Glutamatergic neuron (in vitro differentiated cells): ENCODE measurements around the gene CCDC78. TPM values are rescaled to one million over a fixed set of nuclear protein-coding genes. Genes with fewer than 3 reads are reported as not detected.
"Not testable (repeated sequence)": the region's sequence is repeated elsewhere in the genome, so short reads cannot be mapped to it uniquely, and the experiment has no call there.

Experiments
- DNase-seq: peaks from one replicate; pipeline ENCODE4 v3.0.0; 2022
- H3K27ac Mint-ChIP-seq: one replicate; pipeline ENCODE4 v1.8.0; 2020; ENCODE audit warnings: mild to moderate bottlenecking, mixed read lengths, inconsistent platforms; ENCODE audit not compliant: unreplicated experiment
- H3K27me3 Mint-ChIP-seq: one replicate; pipeline ENCODE4 v1.8.0; 2020; ENCODE audit warnings: mild to moderate bottlenecking, moderate library complexity, mixed read lengths, inconsistent platforms; ENCODE audit not compliant: unreplicated experiment
- H3K36me3 Mint-ChIP-seq: one replicate; pipeline ENCODE4 v1.8.0; 2020; ENCODE audit warnings: mild to moderate bottlenecking, mixed read lengths, inconsistent platforms; ENCODE audit not compliant: unreplicated experiment
- H3K4me1 Mint-ChIP-seq: one replicate; pipeline ENCODE4 v1.8.0; 2020; ENCODE audit warnings: mild to moderate bottlenecking, low read depth, mixed read lengths, inconsistent platforms; ENCODE audit not compliant: unreplicated experiment
- H3K4me3 Mint-ChIP-seq: one replicate; pipeline ENCODE4 v1.8.0; 2020; ENCODE audit warnings: mild to moderate bottlenecking, mixed read lengths, inconsistent platforms; ENCODE audit not compliant: unreplicated experiment
- H3K9me3 Mint-ChIP-seq: one replicate; pipeline ENCODE4 v1.8.0; 2020; ENCODE audit warnings: mild to moderate bottlenecking, moderate library complexity, mixed read lengths, inconsistent platforms; ENCODE audit not compliant: unreplicated experiment
- total RNA-seq: library from RNA; stranded (reverse); fragmentation: NEBNext Ultra II Directional; extraction: Animal tissue kit (Norgen Biotek cat#: 25700); gene quantifications from one replicate; pipeline ENCODE4 v1.2.1, GENCODE V29; 2021; ENCODE audit not compliant: unreplicated experiment
- TF ChIP-seq, protein P1 (sequence below): fragments of 200-600 bp; sonication (generic); IDR thresholded peaks from one replicate; pipeline ENCODE4 v1.5.0; 2021; ENCODE audit not compliant: partially characterized antibody, unreplicated experiment

Gene CCDC78
- total RNA-seq, 1 donor from 2014 or later: 18.9 TPM

DNA sequence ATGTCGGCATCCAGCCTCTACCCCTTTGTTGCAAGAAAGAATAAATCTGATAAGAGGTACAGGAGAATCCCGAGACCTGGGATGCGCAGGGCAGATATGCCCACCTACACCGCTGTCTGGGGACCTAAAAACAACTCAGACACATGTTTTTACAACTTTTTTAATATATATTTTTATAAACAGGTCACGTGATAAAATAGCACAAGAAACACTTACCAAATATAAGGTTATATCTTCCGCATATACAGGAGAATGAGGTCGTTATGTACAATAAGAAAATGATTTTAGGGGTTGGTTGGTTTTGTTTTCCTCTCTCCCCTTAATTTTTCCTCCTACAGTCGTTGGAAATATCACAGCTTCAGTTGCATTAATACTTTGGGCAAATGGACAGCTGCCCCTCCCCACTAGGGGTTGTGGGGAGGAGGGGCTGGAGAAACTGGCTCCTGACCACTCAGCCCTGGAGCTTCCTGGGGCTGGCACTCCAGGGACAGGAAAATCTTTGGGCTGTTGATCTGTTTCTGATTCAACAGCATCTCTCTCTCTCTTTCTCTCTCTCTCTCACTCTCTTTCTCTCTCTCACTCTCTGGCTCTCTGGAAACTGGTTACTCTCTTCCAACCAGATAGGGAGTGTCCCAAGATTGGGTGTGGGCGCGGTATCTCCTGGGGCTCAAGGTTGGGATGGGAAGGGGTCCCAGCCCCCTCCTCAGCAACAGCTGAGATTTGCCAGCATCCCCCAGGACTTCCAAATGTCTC lies 33.7 kb downstream of the CCDC78 start:
- Mint-ChIP-seq H3K36me3 (no peaks in the 10 kb centered on the region), H3K4me1 (peaks cover 10% of the 10 kb centered on the region), H3K9me3 (peaks cover 18% of the 10 kb centered on the region), H3K27ac (peak overlapping the region; percentile 77), H3K4me3 (peak overlapping the region; percentile 64), H3K27me3 (peaks cover 30% of the 10 kb centered on the region)
- DNase-seq: no peak
- TF ChIP-seq, protein P1, sequence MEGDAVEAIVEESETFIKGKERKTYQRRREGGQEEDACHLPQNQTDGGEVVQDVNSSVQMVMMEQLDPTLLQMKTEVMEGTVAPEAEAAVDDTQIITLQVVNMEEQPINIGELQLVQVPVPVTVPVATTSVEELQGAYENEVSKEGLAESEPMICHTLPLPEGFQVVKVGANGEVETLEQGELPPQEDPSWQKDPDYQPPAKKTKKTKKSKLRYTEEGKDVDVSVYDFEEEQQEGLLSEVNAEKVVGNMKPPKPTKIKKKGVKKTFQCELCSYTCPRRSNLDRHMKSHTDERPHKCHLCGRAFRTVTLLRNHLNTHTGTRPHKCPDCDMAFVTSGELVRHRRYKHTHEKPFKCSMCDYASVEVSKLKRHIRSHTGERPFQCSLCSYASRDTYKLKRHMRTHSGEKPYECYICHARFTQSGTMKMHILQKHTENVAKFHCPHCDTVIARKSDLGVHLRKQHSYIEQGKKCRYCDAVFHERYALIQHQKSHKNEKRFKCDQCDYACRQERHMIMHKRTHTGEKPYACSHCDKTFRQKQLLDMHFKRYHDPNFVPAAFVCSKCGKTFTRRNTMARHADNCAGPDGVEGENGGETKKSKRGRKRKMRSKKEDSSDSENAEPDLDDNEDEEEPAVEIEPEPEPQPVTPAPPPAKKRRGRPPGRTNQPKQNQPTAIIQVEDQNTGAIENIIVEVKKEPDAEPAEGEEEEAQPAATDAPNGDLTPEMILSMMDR: no peak

DNA sequence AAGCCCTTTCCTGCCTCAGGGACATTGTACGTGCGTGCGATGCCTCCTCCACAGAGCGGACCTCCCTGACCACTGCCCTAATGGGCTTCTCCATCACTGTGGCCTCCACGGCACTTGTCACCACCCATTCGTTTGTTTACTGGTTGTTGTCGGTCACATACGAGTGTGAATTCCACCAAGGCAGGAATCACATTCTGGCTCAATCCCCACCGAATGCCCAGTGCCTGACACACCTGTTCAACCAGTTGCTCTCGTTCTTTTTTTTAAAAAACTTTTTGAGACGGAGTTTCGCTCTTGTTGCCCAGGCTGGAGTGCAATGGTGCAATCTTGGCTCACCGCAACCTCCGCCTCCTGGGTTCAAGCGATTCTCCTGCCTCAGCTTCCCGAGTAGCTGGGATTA lies 35.0 kb downstream of the CCDC78 start:
- not testable (repeated sequence) for H3K27ac Mint-ChIP-seq, DNase-seq, H3K4me1 Mint-ChIP-seq, H3K36me3 Mint-ChIP-seq
- Mint-ChIP-seq H3K9me3 (peaks cover 17% of the 10 kb centered on the region), H3K27me3 (peaks cover 25% of the 10 kb centered on the region), H3K4me3 (peak overlapping the region; percentile 64)

DNA sequence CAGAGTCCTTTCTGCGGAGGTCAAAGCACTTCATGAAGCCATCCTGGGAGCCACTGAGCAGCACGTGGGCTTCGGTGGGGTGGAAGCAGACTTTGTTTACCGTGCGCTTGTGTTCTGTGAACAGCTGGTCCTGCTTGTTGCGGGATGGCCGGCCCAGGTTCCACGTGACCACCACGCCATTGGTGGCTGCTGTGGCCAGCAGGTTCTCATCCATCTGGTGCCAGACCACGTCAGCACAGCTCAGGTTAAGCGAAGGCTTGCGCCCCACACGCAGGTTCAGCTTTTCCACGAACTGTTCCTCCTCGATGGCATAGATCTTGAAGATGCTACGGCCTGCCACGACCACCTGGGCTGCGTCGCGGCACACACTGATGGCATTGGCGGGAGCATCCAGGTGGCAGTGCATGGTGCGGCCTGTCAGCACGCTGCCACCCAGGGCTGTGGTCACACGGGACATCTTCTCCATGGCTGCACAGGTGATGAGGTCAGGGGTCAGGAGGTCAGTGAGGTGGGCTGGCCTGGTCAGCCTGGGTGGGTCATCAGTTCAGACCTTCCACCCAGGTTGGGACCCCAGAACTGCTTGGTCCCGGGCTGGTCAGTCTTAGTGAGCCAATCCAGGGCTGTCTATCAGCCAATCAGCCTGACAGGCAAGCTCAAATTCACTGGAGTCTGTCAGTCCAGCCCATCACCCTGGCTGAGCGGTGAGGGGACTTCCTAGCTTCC lies 36.9 kb downstream of the CCDC78 start:
- Mint-ChIP-seq H3K9me3 (peaks cover 14% of the 10 kb centered on the region), H3K27me3 (peaks cover 18% of the 10 kb centered on the region), H3K4me1 (peaks cover 5% of the 10 kb centered on the region), H3K36me3 (no peaks in the 10 kb centered on the region), H3K27ac (no peak overlapping the region), H3K4me3 (peak overlapping the region; percentile 91)
- no peak for DNase-seq
- TF ChIP-seq, protein P1: no peak

DNA sequence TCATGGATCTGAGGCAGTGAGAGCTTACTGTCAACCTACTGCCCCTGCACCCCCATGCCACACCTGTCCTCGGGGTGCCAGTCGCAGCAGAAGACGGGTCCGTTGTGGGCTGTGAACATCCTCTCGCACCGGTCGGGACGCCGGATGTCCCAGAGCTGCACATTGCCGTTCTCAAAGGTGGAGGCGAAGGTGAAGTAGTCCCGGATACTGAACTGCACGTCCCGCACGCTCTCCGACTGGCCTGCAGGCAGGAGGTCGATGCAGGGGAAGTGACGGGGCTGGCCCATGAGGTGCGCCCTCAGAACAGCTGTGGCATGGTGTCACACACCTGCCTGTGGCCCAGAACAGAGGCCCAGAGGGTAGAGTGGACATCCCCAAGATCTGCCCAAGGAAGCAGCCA lies 38.7 kb downstream of the CCDC78 start:
- no peak for DNase-seq
- TF ChIP-seq, protein P1: no peak
- Mint-ChIP-seq H3K27ac (no peak overlapping the region), H3K9me3 (peaks cover 12% of the 10 kb centered on the region), H3K36me3 (no peaks in the 10 kb centered on the region), H3K4me1 (peaks cover 3% of the 10 kb centered on the region), H3K27me3 (peaks cover 16% of the 10 kb centered on the region), H3K4me3 (no peak overlapping the region)

DNA sequence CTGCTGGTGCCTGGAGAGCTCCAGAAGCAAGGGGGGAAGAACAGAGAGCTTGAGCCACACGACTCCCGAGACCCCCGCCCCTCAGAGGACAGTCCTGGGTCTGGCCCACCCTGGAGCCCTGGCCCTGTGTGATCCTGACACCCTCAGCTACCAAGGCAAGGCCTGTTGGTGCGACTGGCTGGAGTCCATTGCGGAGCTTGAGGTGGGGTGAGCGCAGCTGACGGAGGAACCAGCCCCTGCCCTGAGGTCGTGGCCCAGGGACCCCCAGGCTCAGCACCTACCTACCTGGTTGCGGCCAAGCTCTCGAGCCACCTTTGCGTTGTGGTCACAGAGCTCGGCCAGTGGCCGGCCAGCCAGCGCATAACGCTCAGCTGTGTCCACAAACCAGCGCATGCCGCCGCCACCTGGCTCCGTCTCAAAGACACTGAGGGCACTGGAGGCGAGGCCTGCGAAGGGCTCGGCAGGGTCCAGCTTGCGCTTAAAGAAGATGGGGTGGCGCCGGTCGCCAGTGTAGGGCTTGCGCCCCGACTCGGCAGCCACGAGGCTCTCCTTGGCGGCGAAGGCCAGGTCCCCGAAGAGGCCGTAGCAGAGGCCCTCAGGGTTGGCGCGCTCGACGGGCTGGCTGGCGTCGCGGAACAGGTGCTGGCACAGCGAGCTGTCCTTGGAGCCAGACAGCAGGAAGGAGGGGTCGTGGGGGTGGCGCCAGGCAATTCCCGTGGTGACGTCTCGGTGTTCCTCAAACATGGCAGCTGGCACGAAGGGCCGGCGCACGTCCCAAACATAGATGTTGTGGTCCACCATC lies 39.6 kb downstream of the CCDC78 start:
- no peak for DNase-seq
- no peaks in the 10 kb centered on the region for H3K36me3 Mint-ChIP-seq
- peaks cover 6% of the 10 kb centered on the region for H3K4me1 Mint-ChIP-seq
- H3K27ac Mint-ChIP-seq: no peak overlapping the region
- peaks cover 18% of the 10 kb centered on the region for H3K27me3 Mint-ChIP-seq
- no peak overlapping the region for H3K4me3 Mint-ChIP-seq
- peaks cover 12% of the 10 kb centered on the region for H3K9me3 Mint-ChIP-seq
- TF ChIP-seq, protein P1: no peak
